WTC11 (cell line): ENCODE data around the gene RPTOR. TPM values are rescaled to one million over a fixed set of nuclear protein-coding genes. Genes with fewer than 3 reads are reported as not detected.
A peak's percentile ranks its signal among the peaks of the same experiment; 100 is the strongest.

Source experiments
- ATAC-seq: fragments of 200-7000 bp; cut with Tn5 transposase; 2 replicates; pipeline ENCODE4 v1.10.0; 2021; ENCODE audit warnings: mild to moderate bottlenecking, moderate library complexity
- CTCF ChIA-PET: fragments of 300-600 bp; sonication (Branson Sonifier 250); formaldehyde crosslinking; loops from one replicate; lab custom pipeline; 2021; ENCODE audit warnings: antibody characterized with exemption; lab: Charles Lee
- POLR2A ChIA-PET: fragments of 350-600 bp; sonication (Branson Sonifier 250); formaldehyde crosslinking; loops from one replicate; lab custom pipeline; 2021; ENCODE audit warnings: antibody characterized with exemption; lab: Charles Lee
- DNase-seq: peaks from one replicate; pipeline ENCODE4 v3.0.0; 2021; ENCODE audit warnings: low spot score
- H3K27ac Mint-ChIP-seq: 2 replicates; pipeline ENCODE4 v1.8.0; 2021; ENCODE audit warnings: mixed read lengths
- H3K27me3 Mint-ChIP-seq: 2 replicates; pipeline ENCODE4 v1.8.0; 2021; ENCODE audit warnings: low read depth, mild to moderate bottlenecking, moderate library complexity, mixed read lengths
- H3K36me3 Mint-ChIP-seq: 2 replicates; pipeline ENCODE4 v1.8.0; 2021; ENCODE audit warnings: mixed read lengths
- H3K4me1 Mint-ChIP-seq: 2 replicates; pipeline ENCODE4 v1.8.0; 2022; ENCODE audit warnings: mixed read lengths
- H3K4me3 Mint-ChIP-seq: 2 replicates; pipeline ENCODE4 v1.8.0; 2021; ENCODE audit warnings: mild to moderate bottlenecking, moderate library complexity, mixed read lengths
- H3K9me3 Mint-ChIP-seq: 2 replicates; pipeline ENCODE4 v1.8.0; 2021; ENCODE audit warnings: mixed read lengths
- ATF1 ChIP-seq: sonication (generic); formaldehyde crosslinking; IDR thresholded peaks from 2 replicates; pipeline ENCODE4 v1.8.1; 2023; ENCODE audit warnings: mild to moderate bottlenecking, moderate library complexity, missing genetic modification reagents
- ATF3 ChIP-seq: sonication (generic); formaldehyde crosslinking; conservative IDR thresholded peaks from 2 replicates; pipeline ENCODE4 v1.8.1; 2022; ENCODE audit warnings: mild to moderate bottlenecking, missing genetic modification reagents
- CBFB ChIP-seq: sonication (generic); formaldehyde crosslinking; IDR thresholded peaks from 2 replicates; pipeline ENCODE4 v1.8.1; 2022; ENCODE audit warnings: mild to moderate bottlenecking, low read depth, missing genetic modification reagents
- CTCF ChIP-seq: fragments of 200-600 bp; IDR thresholded peaks from 2 replicates; pipeline ENCODE4 v1.8.0; 2022; ENCODE audit warnings: antibody characterized with exemption
- E2F4 ChIP-seq: sonication (generic); formaldehyde crosslinking; IDR thresholded peaks from 2 replicates; pipeline ENCODE4 v1.8.1; 2022; ENCODE audit warnings: low read depth, mild to moderate bottlenecking, moderate library complexity, missing genetic modification reagents, borderline replicate concordance
- E2F5 ChIP-seq: sonication (generic); formaldehyde crosslinking; IDR thresholded peaks from 2 replicates; pipeline ENCODE4 v1.8.1; 2022; ENCODE audit warnings: mild to moderate bottlenecking, moderate library complexity, missing genetic modification reagents
- EMX1 ChIP-seq: fragments of 250-450 bp; sonication (Bioruptor Pico); IDR thresholded peaks from 2 replicates; pipeline ENCODE4 v1.8.0; 2021; ENCODE audit warnings: mild to moderate bottlenecking
- ERG ChIP-seq: fragments of 250-450 bp; sonication (Bioruptor Pico); IDR thresholded peaks from 2 replicates; pipeline ENCODE4 v1.8.0; 2021; ENCODE audit warnings: mild to moderate bottlenecking
- FOXP1 ChIP-seq: sonication (generic); formaldehyde crosslinking; IDR thresholded peaks from 2 replicates; pipeline ENCODE4 v1.8.0; 2022; ENCODE audit warnings: missing genetic modification reagents, mild to moderate bottlenecking, moderate library complexity, borderline replicate concordance
- GRHL2 ChIP-seq: fragments of 250-450 bp; sonication (Bioruptor Pico); IDR thresholded peaks from 2 replicates; pipeline ENCODE4 v1.8.0; 2022; ENCODE audit warnings: mild to moderate bottlenecking, moderate library complexity; ENCODE audit not compliant: insufficient replicate concordance, severe bottlenecking
- GTF2I ChIP-seq: fragments of 250-450 bp; sonication (Bioruptor Pico); conservative IDR thresholded peaks from 2 replicates; pipeline ENCODE4 v1.4.0; 2021; ENCODE audit warnings: mild to moderate bottlenecking
- HMGXB4 ChIP-seq: sonication (generic); formaldehyde crosslinking; IDR thresholded peaks from 2 replicates; pipeline ENCODE4 v1.8.1; 2023; ENCODE audit warnings: mild to moderate bottlenecking, moderate library complexity, missing genetic modification reagents
- NFATC4 ChIP-seq: fragments of 250-450 bp; sonication (Bioruptor Pico); IDR thresholded peaks from 2 replicates; pipeline ENCODE4 v1.9.0; 2021; ENCODE audit warnings: mild to moderate bottlenecking
- NFE2L1 ChIP-seq: sonication (generic); formaldehyde crosslinking; IDR thresholded peaks from 2 replicates; pipeline ENCODE4 v1.8.1; 2023; ENCODE audit warnings: missing genetic modification reagents
- STAT6 ChIP-seq: sonication (generic); formaldehyde crosslinking; conservative IDR thresholded peaks from 2 replicates; pipeline ENCODE4 v1.8.1; 2023; ENCODE audit warnings: mild to moderate bottlenecking, low read depth, missing genetic modification reagents, moderate library complexity
- ZBTB21 ChIP-seq: sonication (generic); formaldehyde crosslinking; IDR thresholded peaks from 2 replicates; pipeline ENCODE4 v1.8.1; 2023; ENCODE audit warnings: mild to moderate bottlenecking, missing genetic modification reagents, borderline replicate concordance
- ZNF138 ChIP-seq: sonication (generic); formaldehyde crosslinking; conservative IDR thresholded peaks from 2 replicates; pipeline ENCODE4 v1.8.1; 2022; ENCODE audit warnings: mild to moderate bottlenecking, moderate library complexity, missing genetic modification reagents
- ZNF423 ChIP-seq: fragments of 250-450 bp; sonication (Bioruptor Pico); IDR thresholded peaks from 2 replicates; pipeline ENCODE4 v2.1.2; 2022; ENCODE audit warnings: mild to moderate bottlenecking, moderate library complexity
- ZNF425 ChIP-seq: fragments of 250-450 bp; sonication (Bioruptor Pico); conservative IDR thresholded peaks from 2 replicates; pipeline ENCODE4 v1.9.0; 2021; ENCODE audit warnings: mild to moderate bottlenecking
- ZNF671 ChIP-seq: fragments of 250-450 bp; sonication (Bioruptor Pico); IDR thresholded peaks from 2 replicates; pipeline ENCODE4 v1.8.0; 2021; ENCODE audit warnings: mild to moderate bottlenecking
- total RNA-seq: library from RNA; stranded (reverse); gene quantifications from 3 replicates; pipeline ENCODE4 v1.2.3, GENCODE V29; 2021

RPTOR gene
- total RNA-seq, 1 experiment from 2014 or later = 41.0 TPM

GRCh38 chr17:80981062-80981902 is 436.6 kb downstream of the RPTOR start:
- ChIA-PET POLR2A (no interaction called here), CTCF (interaction anchor here (1.0 to 1.9 kb wide), 7 partner anchors 10 to 554 kb away, joined by 3 to 8 read pairs (median 4); partner anchors contain the start of gene CHMP6)
- no peaks in the 10 kb centered on the region; the same call in 1 of the 2 replicates for H3K27me3 Mint-ChIP-seq
- H3K9me3 Mint-ChIP-seq = peaks cover 7% of the 10 kb centered on the region
- H3K36me3 Mint-ChIP-seq = no peaks in the 10 kb centered on the region
- DNase-seq = peak; percentile 77
- H3K27ac Mint-ChIP-seq = no peak overlapping the region
- H3K4me3 Mint-ChIP-seq = peak overlapping the region; percentile 68
- peak; percentile 77 for ATAC-seq
- TF ChIP-seq CBFB (CRISPR knock-in tag) (no peak), ERG (CRISPR knock-in tag) (0 out of 2 replicates have a peak, but pooled peaks have one; percentile 4), E2F5 (CRISPR knock-in tag) (0 out of 2 replicates have a peak, but pooled peaks have one; percentile 38), ZBTB21 (CRISPR knock-in tag) (0 out of 2 replicates have a peak, but pooled peaks have one; percentile 35), ATF1 (CRISPR knock-in tag) (no peak), ATF3 (CRISPR knock-in tag) (no peak), NFATC4 (CRISPR knock-in tag) (no peak), ZNF138 (CRISPR knock-in tag) (no peak), CTCF (peak; percentile 94), NFE2L1 (no peak), ZNF671 (CRISPR knock-in tag) (no peak), FOXP1 (CRISPR knock-in tag) (0 out of 2 replicates have a peak, but pooled peaks have one; percentile 22), HMGXB4 (0 out of 2 replicates have a peak, but pooled peaks have one; percentile 30)
- TF ChIP-seq, all 79 proteins: peak for 6
- peaks cover 3% of the 10 kb centered on the region for H3K4me1 Mint-ChIP-seq

GRCh38 chr17:80981929-80982425 is 437.3 kb downstream of the RPTOR start:
- H3K36me3 Mint-ChIP-seq = no peaks in the 10 kb centered on the region
- no peak for DNase-seq
- peaks cover 3% of the 10 kb centered on the region for H3K9me3 Mint-ChIP-seq
- no peak overlapping the region for H3K27ac Mint-ChIP-seq
- H3K4me1 Mint-ChIP-seq = peaks cover 3% of the 10 kb centered on the region
- H3K4me3 Mint-ChIP-seq = peak overlapping the region; percentile 54
- H3K27me3 Mint-ChIP-seq = no peaks in the 10 kb centered on the region; the same call in 1 of the 2 replicates
- ChIA-PET POLR2A (no interaction called here), CTCF (interaction anchor here (1.0 to 1.9 kb wide), 7 partner anchors 10 to 555 kb away, joined by 3 to 8 read pairs (median 4); partner anchors contain the start of gene CHMP6)
- ATAC-seq = no peak
- no peak for TF ChIP-seq EMX1
- no peak for TF ChIP-seq ATF1 (CRISPR knock-in tag)
- TF ChIP-seq GTF2I (CRISPR knock-in tag) = no peak
- no peak for TF ChIP-seq GRHL2 (CRISPR knock-in tag)
- TF ChIP-seq NFATC4 (CRISPR knock-in tag) = no peak
- TF ChIP-seq E2F4 (CRISPR knock-in tag) = no peak
- TF ChIP-seq ZNF425 (CRISPR knock-in tag) = no peak
- TF ChIP-seq ZNF423 (CRISPR knock-in tag) = no peak
- TF ChIP-seq STAT6 (CRISPR knock-in tag) = no peak
